Neural progenitor cell (in vitro differentiated cells): Measurements from ENCODE around the gene ZFYVE9. TPM values are rescaled to one million over a fixed set of nuclear protein-coding genes. Genes with fewer than 3 reads are reported as not detected.

Experiments
- DNase-seq: peaks from one replicate; pipeline ENCODE4 v3.0.0-alpha.2; 2016; ENCODE audit warnings: low spot score
- H2AFZ ChIP-seq: fragments of 200-600 bp; sonication (generic); replicated peaks from 2 replicates; pipeline ENCODE4 v1.6.1; 2016; ENCODE audit warnings: antibody characterized with exemption
- H3F3A ChIP-seq: fragments of 200-600 bp; sonication (generic); 2 replicates; pipeline ENCODE4 v1.6.1; 2016; ENCODE audit warnings: antibody characterized with exemption, low read depth
- H3K27ac ChIP-seq: fragments of 200-600 bp; sonication (generic); 2 replicates; pipeline ENCODE4 v1.5.1; 2016; ENCODE audit warnings: mild to moderate bottlenecking
- H3K27me3 ChIP-seq: fragments of 200-600 bp; sonication (generic); 2 replicates; pipeline ENCODE4 v1.6.1; 2016; ENCODE audit warnings: mild to moderate bottlenecking, moderate library complexity
- H3K36me3 ChIP-seq: fragments of 200-600 bp; sonication (generic); 2 replicates; pipeline ENCODE4 v1.5.1; 2016
- H3K4me1 ChIP-seq: fragments of 200-600 bp; sonication (generic); 2 replicates; pipeline ENCODE4 v1.6.1; 2016; ENCODE audit warnings: mixed run types
- H3K4me2 ChIP-seq: fragments of 200-600 bp; sonication (generic); 2 replicates; pipeline ENCODE4 v1.6.1; 2016
- H3K4me3 ChIP-seq: fragments of 200-600 bp; sonication (generic); 2 replicates; pipeline ENCODE4 v1.5.1; 2016
- H3K79me2 ChIP-seq: fragments of 200-600 bp; sonication (generic); 2 replicates; pipeline ENCODE4 v1.6.1; 2016; ENCODE audit warnings: low read depth
- H3K9ac ChIP-seq: fragments of 200-600 bp; sonication (generic); 2 replicates; pipeline ENCODE4 v1.6.1; 2016
- H3K9me3 ChIP-seq: fragments of 200-600 bp; sonication (generic); 2 replicates; pipeline ENCODE4 v1.5.1; 2016; ENCODE audit warnings: low read depth
- H4K20me1 ChIP-seq: fragments of 200-600 bp; sonication (generic); 2 replicates; pipeline ENCODE4 v1.6.1; 2016; ENCODE audit warnings: low read depth
- H3K27ac Mint-ChIP-seq: 3 replicates; pipeline ENCODE4 v1.8.0; 2021; ENCODE audit warnings: mixed read lengths
- H3K27me3 Mint-ChIP-seq: 2 replicates; pipeline ENCODE4 v1.8.0; 2022; ENCODE audit warnings: low read depth, mild to moderate bottlenecking, inconsistent platforms, moderate library complexity, mixed read lengths; ENCODE audit not compliant: insufficient read depth
- H3K36me3 Mint-ChIP-seq: 3 replicates; pipeline ENCODE4 v1.8.0; 2021; ENCODE audit warnings: mixed read lengths
- H3K4me1 Mint-ChIP-seq: 3 replicates; pipeline ENCODE4 v1.8.0; 2021; ENCODE audit warnings: mixed read lengths
- H3K4me3 Mint-ChIP-seq: 3 replicates; pipeline ENCODE4 v1.8.0; 2021; ENCODE audit warnings: mild to moderate bottlenecking, moderate library complexity, mixed read lengths
- H3K9me3 Mint-ChIP-seq: 3 replicates; pipeline ENCODE4 v1.8.0; 2020; ENCODE audit warnings: mixed read lengths
- EZH2 ChIP-seq: fragments of 200-600 bp; sonication (generic); IDR thresholded peaks from 2 replicates; pipeline ENCODE4 v1.6.1; 2017; ENCODE audit warnings: antibody characterized with exemption, mild to moderate bottlenecking, moderate library complexity
- EZH2phosphoT487 ChIP-seq: fragments of 200-600 bp; sonication (generic); IDR thresholded peaks from 2 replicates; pipeline ENCODE4 v1.6.1; 2017; ENCODE audit warnings: antibody characterized with exemption
- total RNA-seq: library from RNA; depleted of rRNA; stranded (reverse); fragments of >200 nt; gene quantifications from 2 replicates; pipeline ENCODE4 v1.2.3, GENCODE V29; 2015; ENCODE audit warnings: low replicate concordance
- TF ChIP-seq, protein P1 (sequence below): fragments of 200-600 bp; sonication (generic); IDR thresholded peaks from 2 replicates; pipeline ENCODE4 v1.5.1; 2017; ENCODE audit warnings: antibody characterized with exemption, mild to moderate bottlenecking

ZFYVE9 gene
- total RNA-seq, 1 donor from 2014 or later: 42.7 TPM

DNA sequence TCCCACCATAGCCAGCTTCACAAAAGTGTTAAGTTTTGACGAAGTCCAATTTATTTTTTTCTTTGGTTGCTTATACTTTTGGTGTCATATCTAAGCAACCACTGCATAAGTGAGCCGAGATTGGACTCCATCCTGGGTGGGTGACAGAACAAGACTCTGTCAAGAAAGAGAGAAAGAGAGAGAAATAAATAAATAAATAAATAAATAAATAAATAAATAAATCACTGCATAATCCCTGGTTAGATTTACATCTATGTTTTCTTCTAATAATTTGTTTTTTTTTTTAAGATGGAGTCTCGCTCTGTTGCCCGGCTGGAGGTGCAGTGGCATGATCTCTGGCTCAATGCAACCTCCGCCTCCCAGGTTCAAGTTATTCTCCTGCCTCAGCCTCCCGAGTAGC is 18.3 kb upstream of the ZFYVE9 start:
- peaks cover 6% of the 10 kb centered on the region for H3K4me1 ChIP-seq
- Mint-ChIP-seq H3K27ac (no peak overlapping the region), H3K27me3 (peaks cover 2% of the 10 kb centered on the region), H3K9me3 (no peaks in the 10 kb centered on the region), H3K4me1 (peaks cover 12% of the 10 kb centered on the region), H3K4me3 (no peak overlapping the region), H3K36me3 (no peaks in the 10 kb centered on the region)
- no peak overlapping the region for H3K4me3 ChIP-seq
- H3K79me2 ChIP-seq: no peaks in the 10 kb centered on the region
- TF ChIP-seq, protein P1, sequence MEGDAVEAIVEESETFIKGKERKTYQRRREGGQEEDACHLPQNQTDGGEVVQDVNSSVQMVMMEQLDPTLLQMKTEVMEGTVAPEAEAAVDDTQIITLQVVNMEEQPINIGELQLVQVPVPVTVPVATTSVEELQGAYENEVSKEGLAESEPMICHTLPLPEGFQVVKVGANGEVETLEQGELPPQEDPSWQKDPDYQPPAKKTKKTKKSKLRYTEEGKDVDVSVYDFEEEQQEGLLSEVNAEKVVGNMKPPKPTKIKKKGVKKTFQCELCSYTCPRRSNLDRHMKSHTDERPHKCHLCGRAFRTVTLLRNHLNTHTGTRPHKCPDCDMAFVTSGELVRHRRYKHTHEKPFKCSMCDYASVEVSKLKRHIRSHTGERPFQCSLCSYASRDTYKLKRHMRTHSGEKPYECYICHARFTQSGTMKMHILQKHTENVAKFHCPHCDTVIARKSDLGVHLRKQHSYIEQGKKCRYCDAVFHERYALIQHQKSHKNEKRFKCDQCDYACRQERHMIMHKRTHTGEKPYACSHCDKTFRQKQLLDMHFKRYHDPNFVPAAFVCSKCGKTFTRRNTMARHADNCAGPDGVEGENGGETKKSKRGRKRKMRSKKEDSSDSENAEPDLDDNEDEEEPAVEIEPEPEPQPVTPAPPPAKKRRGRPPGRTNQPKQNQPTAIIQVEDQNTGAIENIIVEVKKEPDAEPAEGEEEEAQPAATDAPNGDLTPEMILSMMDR: no peak
- DNase-seq: no peak
- H3K9me3 ChIP-seq: no peaks in the 10 kb centered on the region
- H3K4me2 ChIP-seq: no peak overlapping the region
- no peak overlapping the region for H3K9ac ChIP-seq
- H3K36me3 ChIP-seq: no peaks in the 10 kb centered on the region
- no peak overlapping the region for H2AFZ ChIP-seq
- no peaks in the 10 kb centered on the region for H3F3A ChIP-seq
- H4K20me1 ChIP-seq: no peaks in the 10 kb centered on the region
- H3K27ac ChIP-seq: no peak overlapping the region
- peaks cover 14% of the 10 kb centered on the region for H3K27me3 ChIP-seq

DNA sequence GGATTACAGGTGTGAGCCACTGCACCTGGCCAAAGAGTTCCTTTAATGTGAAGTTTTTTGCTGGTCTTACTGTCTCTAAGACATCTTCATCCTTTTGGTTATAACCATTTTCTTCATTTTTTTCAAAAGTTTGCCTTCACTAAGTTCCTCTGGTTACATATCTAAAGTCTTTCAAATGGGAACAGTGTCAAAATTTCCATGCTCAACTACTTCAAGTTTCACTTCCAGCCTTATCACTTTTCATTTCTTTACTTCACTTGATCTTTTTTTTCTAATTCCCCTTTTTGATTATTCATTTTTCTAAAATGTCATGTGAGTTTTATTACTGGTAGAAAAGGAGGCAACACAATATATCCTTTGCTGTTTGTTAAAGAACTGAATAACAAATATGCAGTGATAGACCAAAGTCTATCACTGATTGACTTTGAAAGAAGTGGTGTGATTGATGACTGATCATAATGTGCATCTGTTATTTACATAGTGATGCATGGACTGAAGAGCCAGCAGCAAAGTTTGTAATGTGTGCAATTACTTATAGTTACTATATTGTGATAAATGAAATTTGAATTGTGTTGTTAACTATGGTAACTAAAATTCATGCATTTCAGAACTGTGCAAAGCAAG is 16.0 kb upstream of the ZFYVE9 start:
- no peak overlapping the region for H3K27ac Mint-ChIP-seq
- Histone ChIP-seq H3K4me1 (no peaks in the 10 kb centered on the region), H3K9me3 (no peaks in the 10 kb centered on the region), H3K4me3 (no peak overlapping the region), H3K36me3 (no peaks in the 10 kb centered on the region), H2AFZ (no peak overlapping the region), H3K27ac (no peak overlapping the region), H4K20me1 (no peaks in the 10 kb centered on the region), H3K4me2 (no peak overlapping the region), H3K9ac (no peak overlapping the region), H3F3A (no peaks in the 10 kb centered on the region), H3K79me2 (no peaks in the 10 kb centered on the region), H3K27me3 (peaks cover 16% of the 10 kb centered on the region)
- no peak for DNase-seq
- TF ChIP-seq, protein P1: no peak
- TF ChIP-seq EZH2: no peak
- TF ChIP-seq EZH2phosphoT487: no peak
- no peaks in the 10 kb centered on the region for H3K4me1 Mint-ChIP-seq
- peaks cover 4% of the 10 kb centered on the region for H3K27me3 Mint-ChIP-seq
- peaks cover under 1% of the 10 kb centered on the region for H3K9me3 Mint-ChIP-seq
- H3K4me3 Mint-ChIP-seq: no peak overlapping the region
- H3K36me3 Mint-ChIP-seq: no peaks in the 10 kb centered on the region

DNA sequence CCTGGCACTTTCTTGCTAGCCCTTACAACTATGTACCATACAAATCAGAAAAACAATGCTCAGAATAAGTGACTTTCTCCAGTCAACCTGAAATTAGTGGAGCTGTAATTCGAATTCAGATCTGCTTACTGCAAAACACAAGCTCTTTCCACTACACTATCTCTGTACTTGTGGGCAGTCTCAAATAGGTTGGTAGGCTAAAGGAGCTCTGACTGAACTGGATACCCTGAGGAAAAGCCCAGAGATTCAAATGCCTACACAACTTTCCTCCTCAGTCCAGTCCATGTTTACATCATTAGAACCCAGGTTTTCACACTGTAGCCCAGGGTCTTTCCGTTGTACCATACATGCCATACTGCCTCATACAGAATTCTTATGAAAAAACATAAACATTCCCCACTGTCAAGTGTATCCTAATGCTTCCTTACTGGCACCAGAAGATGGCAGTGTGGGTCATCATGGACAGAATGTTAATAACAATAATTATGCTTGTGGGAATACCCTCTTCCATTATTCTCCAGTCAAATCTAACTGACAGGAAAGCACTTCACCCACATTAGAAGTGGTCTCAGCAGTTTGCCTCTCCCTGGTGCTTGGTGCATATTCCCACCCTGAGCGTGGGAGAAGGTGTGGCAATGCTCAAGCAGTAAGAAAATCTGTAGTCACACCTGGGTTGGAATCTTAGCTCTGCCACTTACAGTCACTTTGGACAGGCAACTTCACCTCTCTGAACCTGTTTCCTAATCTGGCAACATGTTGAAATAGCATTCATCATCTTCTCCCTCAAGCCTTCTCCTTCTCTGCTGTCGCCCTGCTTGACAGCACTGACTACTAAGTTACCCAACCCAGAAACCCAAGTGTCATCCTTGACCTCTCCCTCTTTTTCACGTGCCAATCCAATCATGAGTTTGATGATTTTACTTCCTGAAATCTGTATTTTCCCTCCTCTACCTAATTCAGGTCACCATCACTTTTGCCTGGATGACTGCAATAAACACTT is 14.4 kb upstream of the ZFYVE9 start:
- Histone ChIP-seq H2AFZ (no peak overlapping the region), H4K20me1 (no peaks in the 10 kb centered on the region), H3K4me1 (no peaks in the 10 kb centered on the region), H3K4me2 (no peak overlapping the region), H3K36me3 (no peaks in the 10 kb centered on the region), H3K4me3 (no peak overlapping the region), H3K27ac (no peak overlapping the region), H3K9me3 (no peaks in the 10 kb centered on the region), H3K9ac (no peak overlapping the region), H3K27me3 (peaks cover 16% of the 10 kb centered on the region), H3K79me2 (no peaks in the 10 kb centered on the region), H3F3A (no peaks in the 10 kb centered on the region)
- peaks cover 3% of the 10 kb centered on the region for H3K27me3 Mint-ChIP-seq
- no peak overlapping the region for H3K27ac Mint-ChIP-seq
- no peak for DNase-seq
- H3K36me3 Mint-ChIP-seq: no peaks in the 10 kb centered on the region
- no peak overlapping the region for H3K4me3 Mint-ChIP-seq
- H3K9me3 Mint-ChIP-seq: peaks cover 2% of the 10 kb centered on the region
- TF ChIP-seq EZH2phosphoT487: no peak
- TF ChIP-seq, protein P1: peak; percentile 59
- H3K4me1 Mint-ChIP-seq: no peaks in the 10 kb centered on the region
